ENCODE data around the gene IRF7.

DNA sequence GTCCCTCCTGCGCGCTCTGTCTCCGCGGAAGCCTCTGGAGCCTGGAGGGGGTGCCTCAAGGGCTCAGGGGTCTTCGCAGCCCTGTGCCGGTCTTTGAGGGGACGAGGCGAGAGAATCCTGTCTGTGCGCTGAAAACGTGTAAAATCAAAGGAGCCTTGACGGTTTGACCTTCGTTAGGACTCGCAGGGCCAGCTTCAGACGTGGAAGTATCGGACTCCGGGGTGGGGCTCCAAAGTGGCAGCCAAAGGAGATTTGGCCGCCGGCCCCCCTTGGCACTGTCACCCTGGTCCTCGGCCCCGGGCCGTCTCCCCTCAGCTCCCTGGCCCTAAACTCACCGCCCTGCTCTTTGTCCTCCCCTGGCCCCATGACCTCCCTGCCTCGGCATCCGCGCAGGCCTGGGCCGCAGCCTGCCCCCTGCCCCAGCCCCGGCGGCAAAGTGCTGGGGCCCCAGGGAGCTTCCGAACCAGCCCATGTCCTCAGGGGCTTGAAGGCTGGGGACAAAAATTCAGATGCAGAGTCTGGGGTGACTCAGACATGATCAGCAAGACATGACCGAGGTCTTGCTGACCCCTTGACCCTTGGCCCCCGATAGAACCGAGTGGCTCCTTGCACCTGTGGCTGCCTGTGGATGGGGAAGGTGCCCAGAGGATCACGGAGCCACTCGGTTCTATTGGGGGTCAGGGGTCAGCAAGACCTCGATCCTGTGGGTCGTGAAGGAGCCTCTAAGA is 46.4 kb downstream of the IRF7 start:
- TF ChIP-seq, protein P1, sequence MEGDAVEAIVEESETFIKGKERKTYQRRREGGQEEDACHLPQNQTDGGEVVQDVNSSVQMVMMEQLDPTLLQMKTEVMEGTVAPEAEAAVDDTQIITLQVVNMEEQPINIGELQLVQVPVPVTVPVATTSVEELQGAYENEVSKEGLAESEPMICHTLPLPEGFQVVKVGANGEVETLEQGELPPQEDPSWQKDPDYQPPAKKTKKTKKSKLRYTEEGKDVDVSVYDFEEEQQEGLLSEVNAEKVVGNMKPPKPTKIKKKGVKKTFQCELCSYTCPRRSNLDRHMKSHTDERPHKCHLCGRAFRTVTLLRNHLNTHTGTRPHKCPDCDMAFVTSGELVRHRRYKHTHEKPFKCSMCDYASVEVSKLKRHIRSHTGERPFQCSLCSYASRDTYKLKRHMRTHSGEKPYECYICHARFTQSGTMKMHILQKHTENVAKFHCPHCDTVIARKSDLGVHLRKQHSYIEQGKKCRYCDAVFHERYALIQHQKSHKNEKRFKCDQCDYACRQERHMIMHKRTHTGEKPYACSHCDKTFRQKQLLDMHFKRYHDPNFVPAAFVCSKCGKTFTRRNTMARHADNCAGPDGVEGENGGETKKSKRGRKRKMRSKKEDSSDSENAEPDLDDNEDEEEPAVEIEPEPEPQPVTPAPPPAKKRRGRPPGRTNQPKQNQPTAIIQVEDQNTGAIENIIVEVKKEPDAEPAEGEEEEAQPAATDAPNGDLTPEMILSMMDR (IDR thresholded peaks at IDR 0.05) = no peak
- TF ChIP-seq POLR2A (IDR thresholded peaks at IDR 0.05) = no peak
- TF ChIP-seq EP300 (IDR thresholded peaks at IDR 0.05) = no peak

All from tibial nerve (tissue), 4 donors.